HG03575 (cell line): ENCODE measurements around the gene WIPF2.

ENCODE experiments used
- ATAC-seq: cut with Tn5 transposase; IDR thresholded peaks from one replicate; pipeline ENCODE4 v1.9.1; 2021; ENCODE audit not compliant: unreplicated experiment, insufficient number of reproducible peaks, low FRiP score; ENCODE audit errors: extremely low read depth

WIPF2 gene

GRCh38 chr17:40241252-40241834, 22.2 kb downstream of the WIPF2 start:
- no peak for ATAC-seq

DNA sequence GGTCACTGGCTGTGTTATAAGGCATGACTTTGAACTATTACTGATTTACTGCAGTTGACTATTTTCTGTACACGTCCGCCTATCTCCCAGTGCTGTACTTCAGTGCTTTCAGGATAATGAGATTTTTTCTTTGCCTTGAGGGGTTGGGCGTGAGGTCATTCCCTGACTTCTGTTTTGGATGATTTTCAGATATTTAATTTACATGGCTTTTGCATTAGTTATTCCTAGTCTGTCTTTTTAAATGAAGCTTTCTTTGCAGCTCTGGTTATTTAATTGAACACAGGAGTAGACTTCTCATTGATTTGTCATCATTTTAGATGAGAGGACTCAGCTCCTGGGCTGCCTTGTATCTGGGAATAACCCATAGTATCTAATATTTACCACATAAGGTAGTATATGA, 23.7 kb downstream of the WIPF2 start:
- ATAC-seq = no peak

DNA sequence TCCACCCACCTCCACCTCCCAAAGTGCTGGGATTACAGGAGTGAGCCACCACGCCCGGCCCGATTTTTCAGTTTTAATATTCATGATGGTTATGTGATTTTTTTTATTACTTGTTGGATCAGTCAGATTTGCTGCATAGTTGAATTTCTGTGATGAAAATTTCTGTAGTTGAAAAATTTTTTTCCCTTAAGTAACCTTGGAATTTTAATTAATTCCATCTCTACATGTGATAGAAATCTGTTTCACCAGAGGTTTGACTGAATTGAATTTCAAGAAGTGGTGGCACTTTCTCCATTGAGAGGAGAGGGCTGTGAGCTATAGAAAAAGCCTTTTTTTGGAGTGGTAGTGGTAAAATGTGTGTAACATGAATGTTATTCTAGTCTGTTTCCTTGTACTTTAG, 24.7 kb downstream of the WIPF2 start:
- no peak for ATAC-seq

GRCh38 chr17:40244255-40244654, 25.2 kb downstream of the WIPF2 start:
- no peak for ATAC-seq

DNA sequence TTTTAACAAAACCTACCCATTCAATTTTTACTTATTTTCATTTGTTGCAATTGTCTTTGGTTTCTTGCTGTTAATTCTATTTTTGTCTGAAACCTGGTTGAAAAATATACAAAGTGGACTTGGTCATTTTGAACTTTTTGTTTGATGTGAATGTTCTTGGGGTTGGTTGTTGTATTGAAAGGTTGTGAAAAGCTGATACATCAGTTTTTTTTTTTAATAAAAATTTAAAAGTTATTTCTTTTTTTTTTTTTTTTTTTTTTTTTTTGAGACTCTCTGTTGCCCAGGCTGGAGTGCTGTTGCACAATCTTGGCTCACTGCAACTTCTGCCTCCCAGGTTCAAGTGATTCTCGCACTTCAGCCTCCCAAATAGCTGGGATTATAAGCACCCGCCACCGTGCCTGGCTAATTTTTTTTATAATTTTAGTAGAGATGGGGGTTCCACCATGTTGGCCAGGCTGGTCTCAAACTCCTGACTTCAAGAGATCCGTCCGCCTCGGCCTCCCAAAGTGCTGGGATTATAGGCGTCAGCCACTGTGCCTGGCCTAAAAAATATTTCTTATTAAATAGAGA, 28.9 kb downstream of the WIPF2 start:
- no peak for ATAC-seq

DNA sequence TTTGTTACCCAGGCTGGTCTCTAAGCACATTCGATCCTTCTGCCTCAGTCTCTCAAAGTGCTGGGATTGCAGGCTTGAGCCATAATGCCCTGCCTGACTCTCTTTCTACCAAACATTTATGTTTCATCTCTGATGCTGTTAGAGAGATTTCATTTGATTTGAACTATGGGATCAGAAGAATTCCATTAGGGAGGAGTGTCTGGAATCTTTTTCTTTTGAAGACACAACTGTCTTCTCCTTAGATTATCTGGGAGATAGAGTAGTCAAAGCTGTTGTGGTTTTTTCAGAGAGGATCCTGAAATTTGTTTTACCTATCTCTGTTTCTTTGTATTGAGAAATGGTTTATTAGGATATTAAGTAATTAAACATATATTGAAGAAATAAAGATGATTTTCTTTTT, 29.4 kb downstream of the WIPF2 start:
- ATAC-seq = no peak

GRCh38 chr17:40251576-40251975, 32.5 kb downstream of the WIPF2 start:
- no peak for ATAC-seq

DNA sequence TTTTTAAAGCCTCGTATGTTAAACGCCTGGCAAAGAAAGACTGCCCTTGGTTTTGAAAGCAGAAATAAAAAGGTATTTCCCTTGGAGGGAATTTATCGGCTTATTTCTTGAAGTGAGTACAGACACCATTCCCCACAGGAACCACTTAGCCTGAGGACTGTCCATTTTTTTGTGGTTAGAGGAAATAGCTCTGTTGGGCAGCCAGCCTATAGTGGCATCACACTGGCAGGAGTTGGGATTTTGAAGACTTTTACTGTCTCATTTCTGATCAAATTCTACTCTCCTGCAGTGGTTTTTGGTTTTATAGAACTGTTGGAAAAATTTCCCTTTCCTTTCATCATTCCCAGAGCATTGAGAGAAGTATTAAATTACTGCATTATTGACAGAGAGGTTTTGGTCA, 34.5 kb downstream of the WIPF2 start:
- ATAC-seq = no peak

- no peak for ATAC-seq
These were observed 40.4 kb downstream of the WIPF2 start for GRCh38 chr17:40259505-40259904.

DNA sequence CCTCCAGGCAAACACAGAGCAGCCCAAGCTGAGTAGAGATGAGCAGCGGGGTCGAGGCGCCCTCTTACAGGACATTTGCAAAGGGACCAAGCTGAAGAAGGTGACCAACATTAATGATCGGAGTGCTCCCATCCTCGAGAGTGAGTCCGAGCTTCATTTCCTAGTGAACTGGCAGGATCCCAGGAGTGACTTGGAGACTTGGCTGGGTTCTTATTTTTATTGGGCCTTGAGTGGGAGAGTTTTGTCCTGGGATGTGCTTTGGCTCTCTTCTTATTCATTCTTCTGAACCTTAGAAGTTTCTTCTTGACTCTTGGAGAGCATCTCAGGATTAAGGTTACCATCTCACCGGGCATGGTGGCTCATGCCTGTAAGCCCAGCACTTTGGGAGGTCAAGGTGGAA, 41.4 kb downstream of the WIPF2 start:
- ATAC-seq = no peak

DNA sequence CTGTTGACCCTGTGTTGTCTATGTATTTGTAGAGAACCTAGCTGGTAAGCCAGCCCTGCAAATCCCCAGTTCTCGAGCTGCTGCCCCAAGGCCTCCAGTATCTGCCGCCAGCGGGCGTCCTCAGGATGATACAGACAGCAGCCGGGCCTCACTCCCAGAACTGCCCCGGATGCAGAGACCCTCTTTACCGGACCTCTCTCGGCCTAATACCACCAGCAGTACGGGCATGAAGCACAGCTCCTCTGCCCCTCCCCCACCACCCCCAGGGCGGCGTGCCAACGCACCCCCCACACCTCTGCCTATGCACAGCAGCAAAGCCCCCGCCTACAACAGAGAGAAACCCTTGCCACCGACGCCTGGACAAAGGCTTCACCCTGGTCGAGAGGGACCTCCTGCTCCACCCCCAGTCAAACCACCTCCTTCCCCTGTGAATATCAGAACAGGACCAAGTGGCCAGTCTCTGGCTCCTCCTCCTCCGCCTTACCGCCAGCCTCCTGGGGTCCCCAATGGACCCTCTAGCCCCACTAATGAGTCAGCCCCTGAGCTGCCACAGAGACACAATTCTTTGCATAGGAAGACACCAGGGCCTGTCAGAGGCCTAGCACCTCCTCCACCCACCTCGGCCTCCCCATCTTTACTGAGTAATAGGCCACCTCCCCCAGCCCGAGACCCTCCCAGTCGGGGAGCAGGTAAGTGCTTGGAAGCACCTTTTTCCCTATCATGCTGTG, 45.5 kb downstream of the WIPF2 start:
- no peak for ATAC-seq

GRCh38 chr17:40265337-40265736, 46.2 kb downstream of the WIPF2 start:
- ATAC-seq = no peak

GRCh38 chr17:40266882-40267281, 47.8 kb downstream of the WIPF2 start:
- ATAC-seq = no peak

DNA sequence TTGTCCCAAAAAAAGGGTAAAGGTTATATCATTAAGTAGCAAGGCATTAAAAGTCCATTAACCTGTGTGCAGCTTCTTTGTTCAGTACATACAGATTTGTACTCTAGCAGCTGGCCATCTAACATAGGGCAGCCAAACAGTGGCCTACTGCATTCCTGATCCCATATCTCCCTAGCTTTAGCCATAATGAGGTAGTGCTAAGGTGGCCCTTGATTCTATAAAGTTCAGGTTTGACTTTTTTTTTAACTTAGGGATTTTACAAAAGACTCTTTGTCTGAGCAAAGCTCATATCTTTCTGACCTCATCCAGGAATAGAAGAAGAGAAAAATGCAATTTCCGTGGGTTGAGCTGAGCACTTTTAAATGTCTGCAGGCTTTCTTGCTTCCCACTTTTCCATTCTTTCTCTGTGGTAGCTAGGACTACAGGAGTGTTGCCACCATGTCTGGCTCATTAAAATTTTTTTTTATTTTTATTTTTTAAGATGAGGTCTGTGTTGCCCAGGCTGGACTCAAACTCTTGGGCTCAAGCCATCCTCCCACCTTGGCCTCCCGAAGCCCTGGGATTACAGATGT, 49.1 kb downstream of the WIPF2 start:
- no peak for ATAC-seq

DNA sequence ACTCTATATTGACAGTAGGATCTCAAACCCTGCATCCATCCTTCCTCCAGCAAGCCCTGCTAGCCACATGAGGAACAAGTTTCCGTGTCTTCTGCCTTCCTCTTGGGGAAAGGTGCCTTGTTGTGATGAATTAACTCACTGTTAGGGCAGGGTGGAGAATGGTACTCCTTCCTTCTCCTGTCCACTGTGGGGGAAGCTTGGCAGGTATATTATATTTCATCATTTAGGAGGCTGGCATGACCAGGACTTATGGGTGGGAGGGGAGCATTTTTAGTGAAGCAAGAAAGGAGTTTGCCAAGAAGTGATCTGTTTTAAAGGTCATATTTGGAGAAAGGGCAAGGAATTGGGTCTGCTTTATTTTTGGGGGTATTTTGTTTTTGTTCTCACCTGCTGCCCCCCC, 59.3 kb downstream of the WIPF2 start:
- ATAC-seq = no peak

DNA sequence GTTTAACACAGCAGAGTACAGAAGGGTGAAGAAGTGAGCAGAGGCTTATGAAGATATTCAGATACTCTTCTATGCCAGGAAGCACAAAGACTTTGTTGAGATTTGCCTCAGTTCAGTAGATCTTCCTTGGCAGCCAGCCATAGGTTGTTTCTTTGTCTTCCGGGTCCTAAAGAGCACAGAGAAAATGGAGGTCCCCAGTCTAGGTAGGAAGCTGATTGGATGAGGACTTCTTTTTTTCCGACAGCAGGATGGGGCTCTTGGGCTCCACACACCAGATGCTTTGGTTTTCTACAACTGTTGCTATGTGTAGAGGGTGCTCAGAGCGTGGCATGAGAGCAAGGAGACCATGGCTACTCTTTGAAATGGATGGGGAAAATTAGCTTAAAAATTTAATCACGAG, 60.3 kb downstream of the WIPF2 start:
- ATAC-seq = no peak

DNA sequence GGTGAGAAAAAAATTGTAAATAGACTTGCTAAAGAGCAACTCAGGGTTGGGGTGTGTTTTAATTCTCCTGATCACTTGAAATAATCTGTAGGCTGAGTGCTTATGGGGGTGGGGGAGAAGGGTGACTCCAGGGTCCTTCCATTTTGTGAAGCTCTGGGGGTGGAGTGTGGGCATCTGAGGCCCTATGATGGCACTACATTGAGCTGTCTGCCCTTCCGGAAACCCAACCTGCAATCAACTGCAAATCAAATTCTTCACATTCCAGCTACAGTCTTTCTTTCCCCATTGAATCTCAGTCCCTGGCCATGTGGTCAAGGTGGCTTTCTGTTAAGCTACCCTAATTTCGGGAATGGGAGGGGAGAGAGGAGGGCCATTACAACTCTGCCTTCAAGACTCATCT, 62.6 kb downstream of the WIPF2 start:
- ATAC-seq = no peak

DNA sequence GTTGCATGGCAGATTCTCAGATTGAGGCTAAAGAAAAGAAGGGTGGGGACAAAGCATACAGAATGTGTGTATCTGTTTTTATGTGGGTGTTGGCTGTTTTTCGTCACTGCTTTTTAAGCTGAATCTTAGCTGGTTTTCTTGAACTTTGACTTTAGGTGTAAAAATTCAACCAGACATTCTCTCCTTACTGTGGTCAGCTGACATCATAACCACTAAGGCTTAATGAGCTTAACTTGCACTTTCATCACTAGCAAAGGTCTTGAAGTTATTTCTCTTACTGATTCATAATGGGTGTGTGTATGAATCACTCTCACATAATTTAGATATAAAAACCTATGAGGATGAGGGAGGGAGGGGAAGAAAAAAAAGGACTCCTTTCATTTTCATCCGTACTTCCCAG, 64.6 kb downstream of the WIPF2 start:
- no peak for ATAC-seq

DNA sequence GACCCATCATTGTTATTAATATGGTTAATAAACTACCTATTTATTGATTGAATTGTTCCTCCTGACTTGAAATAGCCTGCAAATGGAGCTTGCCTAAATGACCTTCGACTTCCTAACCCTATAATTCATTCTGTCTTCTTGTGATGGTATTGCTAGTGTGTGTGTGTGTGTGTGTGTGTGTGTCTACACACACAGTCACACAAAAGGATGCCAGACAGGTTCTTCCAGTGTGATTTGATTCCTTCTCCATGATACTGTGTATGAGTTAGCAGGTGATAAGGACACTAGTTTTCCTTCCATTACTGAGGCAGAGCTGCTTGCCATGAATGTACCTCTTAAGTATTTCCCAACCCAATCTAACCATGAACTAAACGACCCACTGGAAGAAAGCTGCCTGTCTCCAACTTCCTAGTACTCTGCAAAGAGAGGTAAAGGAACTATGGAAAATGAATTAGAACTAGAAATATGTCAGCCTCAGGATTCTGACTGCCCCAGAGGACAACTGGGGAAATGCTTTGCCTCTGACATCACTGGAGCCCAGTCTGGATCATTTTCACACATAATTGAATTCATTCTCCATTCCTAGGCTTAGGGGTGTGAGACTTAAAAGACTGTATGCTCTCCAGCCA, 65.1 kb downstream of the WIPF2 start:
- no peak for ATAC-seq

- ATAC-seq = no peak
These were observed 67.4 kb downstream of the WIPF2 start for GRCh38 chr17:40286473-40286872.
